HepG2 (cell line): ENCODE measurements around the gene ABHD12. TPM values are rescaled to one million over a fixed set of nuclear protein-coding genes. Genes with fewer than 3 reads are reported as not detected.
A peak's percentile ranks its signal among the peaks of the same experiment; 100 is the strongest.

Experiments
- AHR ChIP-seq: IDR thresholded peaks from 2 replicates; pipeline ENCODE4 v1.6.1; 2018; ENCODE audit warnings: missing genetic modification reagents, missing compliant biosample characterization
- ATF2 ChIP-seq: sonication (generic); formaldehyde crosslinking; IDR thresholded peaks from 2 replicates; pipeline ENCODE4 v1.4.0; 2020; ENCODE audit warnings: missing genetic modification reagents
- CEBPG ChIP-seq: IDR thresholded peaks from 2 replicates; pipeline ENCODE4 v1.6.1; 2016
- DDIT3 ChIP-seq: sonication (generic); formaldehyde crosslinking; IDR thresholded peaks from 2 replicates; pipeline ENCODE4 v1.4.0; 2020; ENCODE audit warnings: mild to moderate bottlenecking, missing genetic modification reagents
- GATAD1 ChIP-seq: IDR thresholded peaks from 2 replicates; pipeline ENCODE4 v1.6.1; 2016; ENCODE audit warnings: missing genetic modification reagents, missing compliant biosample characterization
- IKZF5 ChIP-seq: IDR thresholded peaks from 2 replicates; pipeline ENCODE4 v1.6.1; 2018; ENCODE audit warnings: missing genetic modification reagents, mild to moderate bottlenecking, missing compliant biosample characterization
- KAT7 ChIP-seq: IDR thresholded peaks from 2 replicates; pipeline ENCODE4 v1.6.1; 2018; ENCODE audit warnings: borderline replicate concordance, missing compliant biosample characterization
- MBD4 ChIP-seq: IDR thresholded peaks from 2 replicates; pipeline ENCODE4 v1.6.1; 2012; ENCODE audit warnings: low read length, inconsistent platforms, borderline replicate concordance
- MYPOP ChIP-seq: sonication (generic); formaldehyde crosslinking; IDR thresholded peaks from 2 replicates; pipeline ENCODE4 v1.8.1; 2023; ENCODE audit warnings: mild to moderate bottlenecking, moderate library complexity, missing genetic modification reagents
- PHF5A ChIP-seq: IDR thresholded peaks from one replicate; pipeline ENCODE4 v1.6.1; 2018; ENCODE audit warnings: low read depth, missing genetic modification reagents; ENCODE audit not compliant: unreplicated experiment
- TMF1 ChIP-seq: sonication (generic); formaldehyde crosslinking; IDR thresholded peaks from 2 replicates; pipeline ENCODE4 v1.8.1; 2022; ENCODE audit warnings: low read depth, missing genetic modification reagents
- ZBTB20 ChIP-seq: sonication (generic); formaldehyde crosslinking; IDR thresholded peaks from 2 replicates; pipeline ENCODE4 v1.8.1; 2023; ENCODE audit warnings: missing genetic modification reagents, low read depth, mild to moderate bottlenecking, borderline replicate concordance
- ZBTB26 ChIP-seq: IDR thresholded peaks from 2 replicates; pipeline ENCODE4 v1.6.1; 2016; ENCODE audit warnings: missing compliant biosample characterization, missing genetic modification reagents, borderline replicate concordance
- ZNF264 ChIP-seq: sonication (generic); formaldehyde crosslinking; IDR thresholded peaks from 2 replicates; pipeline ENCODE4 v1.4.0; 2020; ENCODE audit warnings: missing genetic modification reagents
- ZNF280B ChIP-seq: sonication (generic); formaldehyde crosslinking; IDR thresholded peaks from 2 replicates; pipeline ENCODE4 v1.5.0; 2020; ENCODE audit warnings: missing genetic modification reagents, mild to moderate bottlenecking, borderline replicate concordance
- ZNF484 ChIP-seq: sonication (generic); formaldehyde crosslinking; IDR thresholded peaks from 2 replicates; pipeline ENCODE4 v1.5.1; 2020; ENCODE audit warnings: mild to moderate bottlenecking, low read depth, missing genetic modification reagents, borderline replicate concordance
- ZNF510 ChIP-seq: sonication (generic); formaldehyde crosslinking; IDR thresholded peaks from 2 replicates; pipeline ENCODE4 v1.4.0; 2020; ENCODE audit warnings: low read depth, mild to moderate bottlenecking, missing genetic modification reagents
- ZNF724P ChIP-seq: sonication (generic); formaldehyde crosslinking; IDR thresholded peaks from 2 replicates; pipeline ENCODE4 v1.8.0; 2022; ENCODE audit warnings: missing genetic modification reagents, borderline replicate concordance
- polyA plus RNA-seq, 8 experiments: library from polyadenylated mRNA; depleted of rRNA in 3 of 8; stranded (reverse) in 7 of 8; unstranded in 1 of 8; fragments of >200 nt; fragmentation: Illumina TruSeq in 4 of 8; extraction: Trizol in 4 of 8; gene quantifications; 2 replicates each; pipeline versions ENCODE4 v1.2.1 to v1.2.3, GENCODE V29; 2011 to 2016; ENCODE audit warnings: low read depth in 4 of 8, missing spikeins in 1 of 8, mixed read lengths in 1 of 8; ENCODE audit not compliant: insufficient read depth in 1 of 8
- total RNA-seq, 5 experiments: library from RNA; depleted of rRNA; stranded (reverse); fragments of >200 nt; fragmentation: Illumina TruSeq; extraction: Trizol; gene quantifications; 2 replicates each; pipeline ENCODE4 v1.2.3, GENCODE V29; 2016; ENCODE audit warnings: low read depth in 1 of 5

The ABHD12 gene
- total and polyA plus RNA-seq, 2 of the 13 experiments (the other 11 are each of a cell fraction or from before 2014, with no cell fraction given): 23.5 to 72.1 TPM

GRCh38 chr20:25294459-25295385 lies 95.9 kb downstream of the ABHD12 start (continued):
- TF ChIP-seq MYPOP (CRISPR knock-in tag): no peak
- TF ChIP-seq CEBPG: 0 out of 2 replicates have a peak, but pooled peaks have one; percentile 28
- 0 out of 2 replicates have a peak, but pooled peaks have one; percentile 23 for TF ChIP-seq TMF1 (CRISPR knock-in tag)
- no peak; the same call in 1 of the 2 replicates for TF ChIP-seq ZBTB20 (CRISPR knock-in tag)
- TF ChIP-seq GATAD1: peak; percentile 77
- TF ChIP-seq KAT7 (CRISPR knock-in tag): peak; percentile 87
- no peak for TF ChIP-seq ZNF510 (CRISPR knock-in tag)
- peak; percentile 74; the same call in 1 of the 2 replicates for TF ChIP-seq ATF2 (CRISPR knock-in tag)
- peak; percentile 83; the same call in 1 of the 2 replicates for TF ChIP-seq AHR (CRISPR knock-in tag)
- no peak for TF ChIP-seq DDIT3 (CRISPR knock-in tag)
- peak; percentile 88 for TF ChIP-seq IKZF5 (CRISPR knock-in tag)
- TF ChIP-seq PHF5A: peak; percentile 76
- no peak for TF ChIP-seq MBD4
- peak; percentile 58; the same call in 1 of the 2 replicates for TF ChIP-seq ZNF280B (CRISPR knock-in tag)
- 0 out of 2 replicates have a peak, but pooled peaks have one; percentile 23 for TF ChIP-seq ZNF724P (CRISPR knock-in tag)
- TF ChIP-seq ZNF264 (CRISPR knock-in tag): peak; percentile 83
- peak; percentile 76 for TF ChIP-seq ZBTB26 (CRISPR knock-in tag)
- TF ChIP-seq ZNF484 (CRISPR knock-in tag): no peak
